GM12878 (cell line): Measurements from ENCODE around the gene ZSWIM6. TPM values are rescaled to one million over a fixed set of nuclear protein-coding genes. Genes with fewer than 3 reads are reported as not detected.

Source experiments
- ATAC-seq: fragments of 200-7000 bp; cut with Tn5 transposase; 3 replicates; pipeline ENCODE4 v1.9.1; 2020; ENCODE audit warnings: mild to moderate bottlenecking, moderate library complexity
- BruUV-seq: library from RNA; stranded (reverse); fragments of 400-500 nt; replicated peaks from 2 replicates; lab custom pipeline; 2021; lab: Mats Ljungman, UMichigan
- CTCF ChIA-PET: fragments of 300-600 bp; sonication (Branson Sonifier 250); formaldehyde crosslinking; extraction: SDS; loops from one replicate; lab custom pipeline; 2021; ENCODE audit warnings: inconsistent platforms; lab: Yijun Ruan, JAX
- POLR2A ChIA-PET: fragments of 350-600 bp; formaldehyde crosslinking; extraction: SDS; loops from one replicate; lab custom pipeline; 2021; ENCODE audit warnings: inconsistent platforms; lab: Charles Lee
- RAD21 ChIA-PET: fragments of 300-600 bp; sonication (Branson Sonifier 250); formaldehyde crosslinking; loops from one replicate; lab custom pipeline; 2023; ENCODE audit warnings: antibody characterized with exemption; ENCODE audit not compliant: unreplicated experiment; lab: Charles Lee
- SMC1A ChIA-PET: fragments of 300-600 bp; sonication (Branson Sonifier 250); formaldehyde crosslinking; loops from one replicate; lab custom pipeline; 2023; ENCODE audit not compliant: unreplicated experiment, uncharacterized antibody; lab: Charles Lee
- DNase-seq: peaks from one replicate; pipeline ENCODE4 v3.0.0-alpha.2; 2011; ENCODE audit warnings: low read depth, low spot score
- FAIRE-seq: peaks from 3 replicates; lab custom pipeline; 2011; peaks lifted over from hg19 to GRCh38; lab: Jason Lieb, UNC
- H2AFZ ChIP-seq: 2 replicates; pipeline ENCODE4 v1.6.0; 2011; ENCODE audit warnings: low read depth, low read length, control low read depth; ENCODE audit not compliant: control insufficient read depth
- H3K27ac ChIP-seq: 2 replicates; pipeline ENCODE4 v1.5.1; 2011; ENCODE audit warnings: control low read depth; ENCODE audit not compliant: control insufficient read depth, insufficient read depth
- H3K27me3 ChIP-seq, 2 experiments: replicated peaks in 1 of 2; 2 replicates each; pipeline versions ENCODE4 v1.6.0 to v1.6.1; 2011; ENCODE audit warnings: low read length in 1 of 2; ENCODE audit not compliant: control insufficient read depth in 2 of 2, insufficient read depth in 2 of 2
- H3K36me3 ChIP-seq, 2 experiments: 2 replicates each; pipeline ENCODE4 v1.5.1; 2011; ENCODE audit warnings: low read length in 1 of 2; ENCODE audit not compliant: control insufficient read depth in 2 of 2, insufficient read depth in 2 of 2
- H3K4me1 ChIP-seq: 2 replicates; pipeline ENCODE4 v1.6.1; 2011; ENCODE audit warnings: mild to moderate bottlenecking, low read length, moderate library complexity, mixed read lengths; ENCODE audit not compliant: control insufficient read depth, insufficient read depth
- H3K4me2 ChIP-seq: 2 replicates; pipeline ENCODE4 v1.6.0; 2011; ENCODE audit warnings: control low read depth; ENCODE audit not compliant: control insufficient read depth, insufficient read depth
- H3K4me3 ChIP-seq: fragments of 200-600 bp; sonication (generic); 2 replicates; pipeline ENCODE4 v1.5.1; 2016
- H3K79me2 ChIP-seq: 2 replicates; pipeline ENCODE4 v1.6.0; 2011; ENCODE audit warnings: low read length; ENCODE audit not compliant: control insufficient read depth, insufficient read depth
- H3K9ac ChIP-seq: 2 replicates; pipeline ENCODE4 v1.8.0; 2011; ENCODE audit warnings: low read length, control low read depth, mixed read lengths; ENCODE audit not compliant: control insufficient read depth, insufficient read depth
- H3K9me3 ChIP-seq: replicated peaks from 3 replicates; pipeline ENCODE4 v1.5.1; 2011; ENCODE audit warnings: mild to moderate bottlenecking, low read length; ENCODE audit not compliant: control insufficient read depth, insufficient read depth
- H4K20me1 ChIP-seq: 2 replicates; pipeline ENCODE4 v1.6.0; 2011; ENCODE audit not compliant: control insufficient read depth, insufficient read depth
- EED ChIP-seq: sonication (generic); IDR thresholded peaks from 2 replicates; pipeline ENCODE4 v1.6.1; 2016; ENCODE audit warnings: antibody characterized with exemption, low read depth
- ESRRA ChIP-seq: IDR thresholded peaks from 2 replicates; pipeline ENCODE4 v1.6.1; 2012; ENCODE audit warnings: mild to moderate bottlenecking, low read length, improper control_type of control experiment
- HCFC1 ChIP-seq: fragments of 150-350 bp; IDR thresholded peaks from 2 replicates; pipeline ENCODE4 v1.6.1; 2014; ENCODE audit warnings: low read length
- JUNB ChIP-seq: IDR thresholded peaks from 2 replicates; pipeline ENCODE4 v1.6.1; 2016; ENCODE audit warnings: antibody characterized with exemption, mild to moderate bottlenecking
- NFXL1 ChIP-seq: fragments of 450-650 bp; IDR thresholded peaks from 2 replicates; pipeline ENCODE4 v1.6.1; 2017; ENCODE audit warnings: antibody characterized with exemption, mild to moderate bottlenecking, borderline replicate concordance
- PAX5 ChIP-seq: IDR thresholded peaks from 2 replicates; pipeline ENCODE4 v1.6.1; 2011; ENCODE audit warnings: low read depth, low read length, borderline replicate concordance
- PML ChIP-seq: IDR thresholded peaks from 2 replicates; pipeline ENCODE4 v1.6.1; 2012; ENCODE audit warnings: low read length, inconsistent platforms
- SMARCA5 ChIP-seq: fragments of 450-650 bp; IDR thresholded peaks from 2 replicates; pipeline ENCODE4 v1.6.1; 2017; ENCODE audit warnings: mild to moderate bottlenecking
- SPI1 ChIP-seq: IDR thresholded peaks from 2 replicates; pipeline ENCODE4 v1.6.1; 2011; ENCODE audit warnings: low read depth, mild to moderate bottlenecking, low read length, moderate library complexity, borderline replicate concordance; ENCODE audit not compliant: insufficient read depth
- TAF1 ChIP-seq: IDR thresholded peaks from 2 replicates; pipeline ENCODE4 v1.6.1; 2011; ENCODE audit warnings: mild to moderate bottlenecking, low read depth, low read length, borderline replicate concordance
- TCF12 ChIP-seq: IDR thresholded peaks from 2 replicates; pipeline ENCODE4 v1.6.1; 2011; ENCODE audit warnings: low read depth, mild to moderate bottlenecking, low read length
- TCF7 ChIP-seq: IDR thresholded peaks from 2 replicates; pipeline ENCODE4 v1.6.1; 2014; ENCODE audit warnings: antibody characterized with exemption, borderline replicate concordance
- YY1 ChIP-seq: IDR thresholded peaks from 2 replicates; pipeline ENCODE4 v1.6.1; 2011; ENCODE audit warnings: low read depth, mild to moderate bottlenecking, low read length
- WGBS: methylation state at CpG from one replicate; pipeline ENCODE4 v1.1.6; 2016; ENCODE audit warnings: low lambda C conversion rate; ENCODE audit not compliant: insufficient replicate concordance, insufficient coverage; ENCODE audit errors: missing lambda C conversion rate; 5-methylcytosine and 5-hydroxymethylcytosine counted together
- in situ Hi-C: fragments of 300-500 bp; cut with MboI; formaldehyde crosslinking; loops from 9 replicates; pipeline ENCODE4 v1.14.3; 2018; ENCODE audit warnings: mixed read lengths
- intact Hi-C: fragments of 100-400 bp; cut with micrococcal nuclease; formaldehyde crosslinking; loops from one replicate; pipeline ENCODE4 v1.14.2; 2022; ENCODE audit not compliant: unreplicated experiment
- polyA plus RNA-seq, 11 experiments: library from polyadenylated mRNA; depleted of rRNA in 4 of 11; unstranded in 6 of 11; stranded (reverse) in 5 of 11; fragments of >200 nt; fragmentation: Nextera tagmentation in 4 of 11; fragmentation: Illumina TruSeq in 1 of 11; extraction: Ambion mirVana in 4 of 11; extraction: Trizol in 1 of 11; gene quantifications; 1 replicate in 1 of 11; 2 replicates in 10 of 11; pipeline versions ENCODE4 v1.2.1 to v1.2.3, GENCODE V29; 2011 to 2016; ENCODE audit warnings: inconsistent platforms in 2 of 11, missing spikeins in 2 of 11, low read depth in 1 of 11
- total RNA-seq, 4 experiments: library from RNA; depleted of rRNA in 3 of 4; stranded (reverse); fragments of >200 nt in 3 of 4; fragmentation: Illumina TruSeq in 1 of 4; extraction: Trizol in 1 of 4; gene quantifications; 2 replicates each; pipeline versions ENCODE4 v1.2.1 to v1.2.3, GENCODE V29; 2013 to 2021
- TF ChIP-seq, protein P1 (sequence below): fragments of 450-650 bp; IDR thresholded peaks from 2 replicates; pipeline ENCODE4 v1.6.1; 2017; ENCODE audit warnings: mild to moderate bottlenecking, low read depth, inconsistent platforms; ENCODE audit not compliant: poor library complexity, severe bottlenecking
- TF ChIP-seq, protein P2 (sequence below): fragments of 150-350 bp; IDR thresholded peaks from 2 replicates; pipeline ENCODE4 v1.6.1; 2014; ENCODE audit warnings: mild to moderate bottlenecking, low read depth, low read length
- TF ChIP-seq, protein P3 (sequence below): IDR thresholded peaks from 2 replicates; pipeline ENCODE4 v1.6.1; 2011; ENCODE audit warnings: mild to moderate bottlenecking, low read depth, low read length, moderate library complexity; ENCODE audit not compliant: insufficient replicate concordance

The ZSWIM6 gene
- total and polyA plus RNA-seq, 10 of the 15 experiments (the other 5 are each of a cell fraction or from before 2014, with no cell fraction given) = 0.53 to 6.2 (median 3.4) TPM

- Histone ChIP-seq H3K27ac (no peak overlapping the region), H3K27me3 (no peaks in the 10 kb centered on the region), H3K36me3 (no peaks in the 10 kb centered on the region), H2AFZ (no peak overlapping the region), H3K9ac (no peak overlapping the region), H3K79me2 (no peaks in the 10 kb centered on the region), H3K4me2 (no peak overlapping the region), H3K4me1 (no peaks in the 10 kb centered on the region), H3K4me3 (no peak overlapping the region), H3K9me3 (no peaks in the 10 kb centered on the region), H4K20me1 (no peaks in the 10 kb centered on the region)
- ATAC-seq = no peak
- no TSS peak for BruUV-seq
- CTCF ChIA-PET = interaction anchor here (0.9 to 1.0 kb wide), 2 partner anchors 10 to 113 kb away, joined by 3 to 4 read pairs; no protein-coding TSS in a partner anchor
- RAD21 ChIA-PET = no interaction called here
- WGBS = 64% methylated on average over 7 of the region's 7 CpGs
- intact Hi-C loops = no loop called here
- in situ Hi-C loops = no loop called here
- SMC1A ChIA-PET = interaction anchor here (1.7 kb wide), 1 partner anchor 10 kb away, joined by 5 read pairs; no protein-coding TSS in a partner anchor
- DNase-seq = no peak
- POLR2A ChIA-PET = no interaction called here
- no peak for FAIRE-seq
- no peak for TF ChIP-seq HCFC1
- TF ChIP-seq, protein P1, sequence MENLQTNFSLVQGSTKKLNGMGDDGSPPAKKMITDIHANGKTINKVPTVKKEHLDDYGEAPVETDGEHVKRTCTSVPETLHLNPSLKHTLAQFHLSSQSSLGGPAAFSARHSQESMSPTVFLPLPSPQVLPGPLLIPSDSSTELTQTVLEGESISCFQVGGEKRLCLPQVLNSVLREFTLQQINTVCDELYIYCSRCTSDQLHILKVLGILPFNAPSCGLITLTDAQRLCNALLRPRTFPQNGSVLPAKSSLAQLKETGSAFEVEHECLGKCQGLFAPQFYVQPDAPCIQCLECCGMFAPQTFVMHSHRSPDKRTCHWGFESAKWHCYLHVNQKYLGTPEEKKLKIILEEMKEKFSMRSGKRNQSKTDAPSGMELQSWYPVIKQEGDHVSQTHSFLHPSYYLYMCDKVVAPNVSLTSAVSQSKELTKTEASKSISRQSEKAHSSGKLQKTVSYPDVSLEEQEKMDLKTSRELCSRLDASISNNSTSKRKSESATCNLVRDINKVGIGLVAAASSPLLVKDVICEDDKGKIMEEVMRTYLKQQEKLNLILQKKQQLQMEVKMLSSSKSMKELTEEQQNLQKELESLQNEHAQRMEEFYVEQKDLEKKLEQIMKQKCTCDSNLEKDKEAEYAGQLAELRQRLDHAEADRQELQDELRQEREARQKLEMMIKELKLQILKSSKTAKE = no peak
- TF ChIP-seq SMARCA5 = no peak
- no peak for TF ChIP-seq JUNB
- no peak for TF ChIP-seq YY1
- no peak for TF ChIP-seq TAF1
- no peak for TF ChIP-seq TCF12
- no peak for TF ChIP-seq NFXL1
- TF ChIP-seq SPI1 = no peak
- no peak for TF ChIP-seq PAX5
- no peak for TF ChIP-seq PML
- TF ChIP-seq, protein P2, sequence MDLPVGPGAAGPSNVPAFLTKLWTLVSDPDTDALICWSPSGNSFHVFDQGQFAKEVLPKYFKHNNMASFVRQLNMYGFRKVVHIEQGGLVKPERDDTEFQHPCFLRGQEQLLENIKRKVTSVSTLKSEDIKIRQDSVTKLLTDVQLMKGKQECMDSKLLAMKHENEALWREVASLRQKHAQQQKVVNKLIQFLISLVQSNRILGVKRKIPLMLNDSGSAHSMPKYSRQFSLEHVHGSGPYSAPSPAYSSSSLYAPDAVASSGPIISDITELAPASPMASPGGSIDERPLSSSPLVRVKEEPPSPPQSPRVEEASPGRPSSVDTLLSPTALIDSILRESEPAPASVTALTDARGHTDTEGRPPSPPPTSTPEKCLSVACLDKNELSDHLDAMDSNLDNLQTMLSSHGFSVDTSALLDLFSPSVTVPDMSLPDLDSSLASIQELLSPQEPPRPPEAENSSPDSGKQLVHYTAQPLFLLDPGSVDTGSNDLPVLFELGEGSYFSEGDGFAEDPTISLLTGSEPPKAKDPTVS = no peak
- TF ChIP-seq EED = no peak
- TF ChIP-seq, protein P3, sequence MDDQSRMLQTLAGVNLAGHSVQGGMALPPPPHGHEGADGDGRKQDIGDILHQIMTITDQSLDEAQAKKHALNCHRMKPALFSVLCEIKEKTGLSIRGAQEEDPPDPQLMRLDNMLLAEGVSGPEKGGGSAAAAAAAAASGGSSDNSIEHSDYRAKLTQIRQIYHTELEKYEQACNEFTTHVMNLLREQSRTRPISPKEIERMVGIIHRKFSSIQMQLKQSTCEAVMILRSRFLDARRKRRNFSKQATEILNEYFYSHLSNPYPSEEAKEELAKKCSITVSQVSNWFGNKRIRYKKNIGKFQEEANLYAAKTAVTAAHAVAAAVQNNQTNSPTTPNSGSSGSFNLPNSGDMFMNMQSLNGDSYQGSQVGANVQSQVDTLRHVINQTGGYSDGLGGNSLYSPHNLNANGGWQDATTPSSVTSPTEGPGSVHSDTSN = no peak
- TF ChIP-seq TCF7 = no peak
- TF ChIP-seq ESRRA = no peak
These were observed 140.3 kb downstream of the ZSWIM6 start for GRCh38 chr5:61472172-61472958.
